Keratinocyte (primary cell): ENCODE data around the gene VRK3. TPM values are rescaled to one million over a fixed set of nuclear protein-coding genes. Genes with fewer than 3 reads are reported as not detected.

Source experiments
- DNase-seq: peaks from one replicate; pipeline ENCODE4 v3.0.0-alpha.2; 2011; ENCODE audit warnings: low read depth, missing footprints, low spot score
- FAIRE-seq: peaks from 2 replicates; lab custom pipeline; 2011; peaks lifted over from hg19 to GRCh38; lab: Jason Lieb, UNC
- H2AFZ ChIP-seq: 2 replicates; pipeline ENCODE4 v1.6.0; 2012; ENCODE audit warnings: low read length, control low read depth, inconsistent platforms; ENCODE audit not compliant: control insufficient read depth
- H3K27ac ChIP-seq: 2 replicates; pipeline ENCODE4 v1.5.1; 2011; ENCODE audit warnings: low read length; ENCODE audit not compliant: control insufficient read depth, insufficient read depth
- H3K27me3 ChIP-seq: 3 replicates; pipeline ENCODE4 v1.6.0; 2011; ENCODE audit warnings: low read length; ENCODE audit not compliant: control insufficient read depth, insufficient read depth; ENCODE audit errors: extremely low read depth
- H3K36me3 ChIP-seq, 2 experiments: 2 replicates in 1 of 2; 3 replicates in 1 of 2; pipeline ENCODE4 v1.5.1; 2011; ENCODE audit warnings: low read length in 2 of 2, mild to moderate bottlenecking in 1 of 2; ENCODE audit not compliant: control insufficient read depth in 2 of 2, insufficient read depth in 2 of 2; ENCODE audit errors: extremely low read depth in 1 of 2
- H3K4me1 ChIP-seq: 3 replicates; pipeline ENCODE4 v1.5.1; 2011; ENCODE audit warnings: low read length; ENCODE audit not compliant: control insufficient read depth, insufficient read depth; ENCODE audit errors: extremely low read depth
- H3K4me2 ChIP-seq: 3 replicates; pipeline ENCODE4 v1.6.0; 2011; ENCODE audit warnings: low read depth, low read length; ENCODE audit not compliant: control insufficient read depth, insufficient read depth; ENCODE audit errors: extremely low read depth
- H3K4me3 ChIP-seq, 3 experiments: fragments of 200-600 bp in 1 of 3; sonication (generic) in 1 of 3; 2 replicates in 2 of 3; 3 replicates in 1 of 3; pipeline ENCODE4 v1.5.1; 2011 to 2016; ENCODE audit warnings: low read length in 3 of 3, mild to moderate bottlenecking in 3 of 3, control low read depth in 2 of 3, inconsistent platforms in 1 of 3, low read depth in 1 of 3, mixed read lengths in 1 of 3, mixed run types in 1 of 3, moderate library complexity in 1 of 3; ENCODE audit not compliant: control insufficient read depth in 2 of 3, insufficient read depth in 2 of 3; ENCODE audit errors: extremely low read depth in 1 of 3
- H3K79me2 ChIP-seq: 2 replicates; pipeline ENCODE4 v1.6.0; 2012; ENCODE audit warnings: low read length; ENCODE audit not compliant: control insufficient read depth, insufficient read depth
- H3K9ac ChIP-seq: 3 replicates; pipeline ENCODE4 v1.6.0; 2011; ENCODE audit warnings: low read length; ENCODE audit not compliant: control insufficient read depth, insufficient read depth; ENCODE audit errors: extremely low read depth
- H3K9me1 ChIP-seq: 3 replicates; pipeline ENCODE4 v1.6.0; 2011; ENCODE audit warnings: low read length; ENCODE audit not compliant: control insufficient read depth, insufficient read depth; ENCODE audit errors: extremely low read depth
- H3K9me3 ChIP-seq: 2 replicates; pipeline ENCODE4 v1.5.1; 2012; ENCODE audit warnings: low read depth, low read length; ENCODE audit not compliant: control insufficient read depth
- H4K20me1 ChIP-seq: 3 replicates; pipeline ENCODE4 v1.6.0; 2011; ENCODE audit warnings: low read length; ENCODE audit not compliant: control insufficient read depth, insufficient read depth; ENCODE audit errors: extremely low read depth
- EZH2 ChIP-seq: IDR thresholded peaks from one replicate; pipeline ENCODE4 v1.6.1; 2012; ENCODE audit warnings: inconsistent platforms, mild to moderate bottlenecking, low read length, moderate library complexity
- dilution Hi-C: fragments of 300-500 bp; cut with MboI; formaldehyde crosslinking; loops from one replicate; pipeline ENCODE4 v1.7.0; 2020; ENCODE audit warnings: low sequenced_read_pairs; ENCODE audit not compliant: extremely low pct_ligation_motif_present
- polyA plus RNA-seq, 5 experiments: library from polyadenylated mRNA; depleted of rRNA in 3 of 5; stranded (reverse) in 3 of 5; stranded (forward) in 1 of 5; unstranded in 1 of 5; fragments of >200 nt; gene quantifications; 1 replicate in 1 of 5; 2 replicates in 3 of 5; 3 replicates in 1 of 5; pipeline versions ENCODE4 v1.2.1 to v1.2.3, GENCODE V29; 2011 to 2012; ENCODE audit warnings: missing spikeins in 2 of 5, low read depth in 1 of 5, low replicate concordance in 1 of 5
- TF ChIP-seq, protein P1 (sequence below), 3 experiments: IDR thresholded peaks in 1 of 3; conservative IDR thresholded peaks in 1 of 3; optimal IDR thresholded peaks in 1 of 3; 2 replicates in 2 of 3; 3 replicates in 1 of 3; pipeline versions ENCODE3 to v1.5.1; 2011; ENCODE audit warnings: low read length in 3 of 3, mild to moderate bottlenecking in 3 of 3, moderate library complexity in 2 of 3, control low read depth in 1 of 3, inconsistent platforms in 1 of 3; ENCODE audit not compliant: insufficient read depth in 2 of 3; ENCODE audit errors: extremely low read depth in 1 of 3

The VRK3 gene
- polyA plus RNA-seq, 1 donor (not counting 4 experiments of a cell fraction or from before 2014, with no cell fraction given), result 15.6 TPM

GRCh38 chr19:49952479-49952836, 72.7 kb downstream of the VRK3 start:
- Histone ChIP-seq H3K36me3 (no peaks in the 10 kb centered on the region), H3K79me2 (no peaks in the 10 kb centered on the region), H3K27ac (no peak overlapping the region), H2AFZ (no peak overlapping the region), H3K4me2 (no peak overlapping the region), H3K9me1 (no peaks in the 10 kb centered on the region), H4K20me1 (no peaks in the 10 kb centered on the region), H3K27me3 (peaks cover 9% of the 10 kb centered on the region), H3K9me3 (no peaks in the 10 kb centered on the region), H3K4me3 (no peak overlapping the region), H3K4me1 (no peaks in the 10 kb centered on the region), H3K9ac (no peak overlapping the region)
- TF ChIP-seq, protein P1, sequence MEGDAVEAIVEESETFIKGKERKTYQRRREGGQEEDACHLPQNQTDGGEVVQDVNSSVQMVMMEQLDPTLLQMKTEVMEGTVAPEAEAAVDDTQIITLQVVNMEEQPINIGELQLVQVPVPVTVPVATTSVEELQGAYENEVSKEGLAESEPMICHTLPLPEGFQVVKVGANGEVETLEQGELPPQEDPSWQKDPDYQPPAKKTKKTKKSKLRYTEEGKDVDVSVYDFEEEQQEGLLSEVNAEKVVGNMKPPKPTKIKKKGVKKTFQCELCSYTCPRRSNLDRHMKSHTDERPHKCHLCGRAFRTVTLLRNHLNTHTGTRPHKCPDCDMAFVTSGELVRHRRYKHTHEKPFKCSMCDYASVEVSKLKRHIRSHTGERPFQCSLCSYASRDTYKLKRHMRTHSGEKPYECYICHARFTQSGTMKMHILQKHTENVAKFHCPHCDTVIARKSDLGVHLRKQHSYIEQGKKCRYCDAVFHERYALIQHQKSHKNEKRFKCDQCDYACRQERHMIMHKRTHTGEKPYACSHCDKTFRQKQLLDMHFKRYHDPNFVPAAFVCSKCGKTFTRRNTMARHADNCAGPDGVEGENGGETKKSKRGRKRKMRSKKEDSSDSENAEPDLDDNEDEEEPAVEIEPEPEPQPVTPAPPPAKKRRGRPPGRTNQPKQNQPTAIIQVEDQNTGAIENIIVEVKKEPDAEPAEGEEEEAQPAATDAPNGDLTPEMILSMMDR (optimal IDR thresholded peaks at IDR 0.05 in 1 of 3, IDR thresholded peaks at IDR 0.05 in 1 of 3, conservative IDR thresholded peaks at IDR 0.05 in 1 of 3; ENCODE audit: extremely low read depth in 1 of 3, insufficient read depth in 2 of 3, low read length in 3 of 3), result no peak
- TF ChIP-seq EZH2, result no peak
- FAIRE-seq (no peak), DNase-seq (no peak)
- dilution Hi-C loops, result no loop called here

- no peak for FAIRE-seq
- no peaks in the 10 kb centered on the region for H4K20me1 ChIP-seq
- H3K4me1 ChIP-seq, result no peaks in the 10 kb centered on the region
- H3K79me2 ChIP-seq, result no peaks in the 10 kb centered on the region
- peaks cover 9% of the 10 kb centered on the region for H3K27me3 ChIP-seq
- no peaks in the 10 kb centered on the region for H3K9me3 ChIP-seq
- dilution Hi-C loops, result no loop called here
- no peak overlapping the region for H3K4me2 ChIP-seq
- DNase-seq, result no peak
- H3K4me3 ChIP-seq, result no peak overlapping the region
- no peak overlapping the region for H3K27ac ChIP-seq
- no peaks in the 10 kb centered on the region for H3K36me3 ChIP-seq
- no peak for TF ChIP-seq EZH2
- TF ChIP-seq, protein P1 (optimal IDR thresholded peaks at IDR 0.05 in 1 of 3, IDR thresholded peaks at IDR 0.05 in 1 of 3, conservative IDR thresholded peaks at IDR 0.05 in 1 of 3; ENCODE audit: extremely low read depth in 1 of 3, insufficient read depth in 2 of 3, low read length in 3 of 3), result no peak
- H3K9ac ChIP-seq, result no peak overlapping the region
- H2AFZ ChIP-seq, result no peak overlapping the region
- H3K9me1 ChIP-seq, result no peaks in the 10 kb centered on the region
These were observed 73.2 kb downstream of the VRK3 start for GRCh38 chr19:49951806-49952478.
